ENCODE measurements around the gene MAST4. TPM values are rescaled to one million over a fixed set of nuclear protein-coding genes. Genes with fewer than 3 reads are reported as not detected.

The MAST4 gene
- total RNA-seq, 4 donors from 2014 or later = 8.2 to 203 (median 35.5) TPM

GRCh38 chr5:66697796-66698564 is 101.8 kb downstream of the MAST4 start:
- DNase-seq = no peak
- Histone ChIP-seq H3K27me3 (no peaks in the 10 kb centered on the region), H3K9me3 (no peaks in the 10 kb centered on the region), H3K36me3 (no peaks in the 10 kb centered on the region), H3K4me1 (no peaks in the 10 kb centered on the region), H3K27ac (no peak overlapping the region), H3K4me3 (no peak overlapping the region)
- intact Hi-C loops (cut with DNase I; ENCODE audit: low total_unique reads) = no loop called here
- TF ChIP-seq POLR2A (IDR thresholded peaks at IDR 0.05) (no peak), CTCF (IDR thresholded peaks at IDR 0.05) (no peak)

- Histone ChIP-seq H3K27me3 (no peaks in the 10 kb centered on the region), H3K9me3 (no peaks in the 10 kb centered on the region), H3K4me1 (no peaks in the 10 kb centered on the region), H3K27ac (no peak overlapping the region), H3K36me3 (no peaks in the 10 kb centered on the region), H3K4me3 (no peak overlapping the region)
- no peak for DNase-seq
- no peak for TF ChIP-seq CTCF (IDR thresholded peaks at IDR 0.05)
- no peak for TF ChIP-seq POLR2A (IDR thresholded peaks at IDR 0.05)
- intact Hi-C loops (cut with DNase I; ENCODE audit: low total_unique reads) = no loop called here
Observed at GRCh38 chr5:66701244-66701643, 105.1 kb downstream of the MAST4 start.

GRCh38 chr5:66702426-66702825 is 106.2 kb downstream of the MAST4 start:
- no peak overlapping the region for H3K27ac ChIP-seq
- H3K4me3 ChIP-seq = no peak overlapping the region
- H3K9me3 ChIP-seq = no peaks in the 10 kb centered on the region
- no peak for TF ChIP-seq POLR2A (IDR thresholded peaks at IDR 0.05)
- no peak for TF ChIP-seq CTCF (IDR thresholded peaks at IDR 0.05)
- H3K27me3 ChIP-seq = no peaks in the 10 kb centered on the region
- intact Hi-C loops (cut with DNase I; ENCODE audit: low total_unique reads) = no loop called here
- H3K4me1 ChIP-seq = no peaks in the 10 kb centered on the region
- H3K36me3 ChIP-seq = no peaks in the 10 kb centered on the region
- DNase-seq = no peak

GRCh38 chr5:66704790-66705425 is 108.7 kb downstream of the MAST4 start:
- Histone ChIP-seq H3K27me3 (no peaks in the 10 kb centered on the region), H3K36me3 (no peaks in the 10 kb centered on the region), H3K9me3 (no peaks in the 10 kb centered on the region), H3K4me1 (no peaks in the 10 kb centered on the region), H3K4me3 (no peak overlapping the region), H3K27ac (no peak overlapping the region)
- no peak for DNase-seq
- intact Hi-C loops (cut with DNase I; ENCODE audit: low total_unique reads) = no loop called here
- TF ChIP-seq POLR2A (IDR thresholded peaks at IDR 0.05) = no peak
- TF ChIP-seq CTCF (IDR thresholded peaks at IDR 0.05) = no peak

- intact Hi-C loops (cut with DNase I; ENCODE audit: low total_unique reads) = no loop called here
- TF ChIP-seq CTCF (IDR thresholded peaks at IDR 0.05) (no peak), POLR2A (IDR thresholded peaks at IDR 0.05) (no peak)
- Histone ChIP-seq H3K4me3 (no peak overlapping the region), H3K36me3 (no peaks in the 10 kb centered on the region), H3K9me3 (no peaks in the 10 kb centered on the region), H3K27me3 (no peaks in the 10 kb centered on the region), H3K27ac (no peak overlapping the region), H3K4me1 (no peaks in the 10 kb centered on the region)
- DNase-seq = no peak
Observed at GRCh38 chr5:66708368-66708767, 112.2 kb downstream of the MAST4 start.

Data from uterus (tissue), 4 donors.